Uterine smooth muscle cell (primary cell): ENCODE data around the gene SMIM26. TPM values are rescaled to one million over a fixed set of nuclear protein-coding genes. Genes with fewer than 3 reads are reported as not detected.

Experiments used
- total RNA-seq: library from RNA; depleted of rRNA; stranded (reverse); fragments of >200 nt; gene quantifications from 2 replicates; pipeline ENCODE4 v1.2.3, GENCODE V29; 2014

The SMIM26 gene, protein sequence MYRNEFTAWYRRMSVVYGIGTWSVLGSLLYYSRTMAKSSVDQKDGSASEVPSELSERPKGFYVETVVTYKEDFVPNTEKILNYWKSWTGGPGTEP
- 89.2 and 116 TPM in 2 replicates for total RNA-seq

DNA sequence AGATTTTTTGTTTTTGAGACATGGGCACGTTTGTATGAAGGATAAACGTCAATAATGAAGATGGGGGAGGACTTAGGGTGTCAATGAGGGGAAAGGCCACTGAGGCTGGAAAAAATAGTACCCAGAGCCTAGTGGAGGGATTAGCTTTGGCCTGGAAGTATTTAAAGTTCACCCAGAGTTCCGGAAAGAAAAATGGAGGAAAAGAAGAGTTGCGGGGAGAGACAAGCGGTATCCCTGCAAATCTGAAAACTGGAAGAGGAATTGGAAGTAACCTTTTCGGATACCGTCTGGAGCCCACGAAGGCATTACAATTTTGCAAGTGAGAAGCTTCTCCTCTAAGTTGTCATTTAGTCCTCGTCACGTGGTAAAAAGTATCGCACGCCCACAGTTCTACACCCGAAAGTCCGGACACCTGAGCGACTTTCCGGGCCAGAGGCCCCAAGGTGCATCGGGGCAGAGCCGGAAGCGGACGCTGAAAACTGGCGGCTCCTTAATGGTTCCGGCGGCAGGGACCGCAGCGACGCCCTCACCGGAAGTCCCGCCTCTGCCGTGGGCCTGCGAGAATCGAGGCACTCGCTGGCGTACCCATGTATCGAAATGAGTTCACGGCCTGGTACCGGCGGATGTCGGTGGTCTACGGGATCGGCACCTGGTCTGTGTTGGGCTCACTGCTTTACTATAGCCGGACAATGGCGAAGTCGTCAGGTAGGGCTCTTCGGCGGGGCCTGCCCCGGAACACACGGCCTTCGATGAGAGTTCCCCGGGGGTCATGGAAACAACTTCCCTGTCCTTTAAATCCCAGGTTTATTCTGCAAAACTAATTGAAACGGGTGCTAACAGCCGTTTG, at the start of gene SMIM26:
Gene SMIM26 (plus strand): TSS at position 541 of the 847 bp plus-strand sequence. CDS start 47 bp downstream, at position 588.

DNA sequence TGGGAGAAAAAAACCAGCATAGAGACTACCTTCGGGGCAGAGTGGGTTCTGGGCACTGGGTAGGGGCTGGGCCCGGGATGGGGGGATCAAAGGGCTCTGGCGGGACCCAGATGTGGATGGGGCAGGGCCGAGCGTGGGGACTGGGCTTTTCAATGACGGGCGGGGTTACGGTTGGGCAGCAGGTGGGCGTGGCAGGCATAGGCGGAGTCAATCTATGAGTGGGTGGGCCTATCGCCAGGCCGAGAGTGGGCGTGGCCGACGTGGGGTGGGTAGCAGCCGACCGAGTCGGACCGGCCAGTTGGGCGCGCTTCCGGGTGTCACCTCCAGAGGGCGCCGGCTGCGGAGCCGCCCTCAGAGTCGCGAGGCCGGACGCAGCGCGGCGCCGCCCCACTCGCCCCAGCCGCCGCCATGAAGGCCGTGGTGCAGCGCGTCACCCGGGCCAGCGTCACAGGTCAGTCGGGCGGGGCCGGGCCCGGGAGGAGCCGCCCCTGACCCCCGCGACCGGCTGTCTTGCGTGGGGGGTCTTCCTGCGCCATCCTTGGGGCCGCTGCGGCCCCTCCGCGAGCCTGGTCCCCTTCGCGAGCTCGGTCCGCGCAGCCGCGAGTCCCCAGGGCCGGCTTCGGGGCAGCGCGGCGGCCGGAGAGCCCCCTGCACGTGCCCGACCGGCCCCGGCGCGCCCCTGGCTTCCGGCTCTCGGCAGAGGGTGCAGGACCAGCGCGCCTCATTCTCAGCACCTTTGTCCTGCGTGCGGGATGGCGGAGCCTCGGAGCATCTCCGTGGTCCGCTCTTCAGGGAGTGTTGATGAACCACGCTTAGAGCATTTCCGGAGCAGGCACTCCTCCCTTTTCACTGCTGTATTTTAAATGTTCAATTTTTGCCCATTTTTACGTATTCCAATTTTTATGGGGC, 20.7 kb downstream of the SMIM26 start, which contains the start of gene DTD1:
Gene DTD1 (plus strand): TSS at position 390 of the 909 bp plus-strand sequence. CDS start 19 bp downstream, at position 409.

Other genes with a start within 250 kb of the SMIM26 start
- 1.1 and 1.5 TPM in 2 replicates for gene DZANK1, start 100.4 kb upstream of the SMIM26 start, total RNA-seq
- 10.5 and 13.6 TPM in 2 replicates for gene POLR3F, start 100.0 kb upstream of the SMIM26 start, total RNA-seq
- 16.2 and 24.9 TPM in 2 replicates for gene RBBP9, start 70.2 kb upstream of the SMIM26 start, total RNA-seq
- gene SEC23B, start 59.5 kb upstream of the SMIM26 start, total RNA-seq, result 68.6 and 87.4 TPM in 2 replicates
- 127 and 206 TPM in 2 replicates for gene DTD1, start 20.6 kb downstream of the SMIM26 start, total RNA-seq
- gene SCP2D1, start 246.4 kb downstream of the SMIM26 start, total RNA-seq, result not detected in 2 replicates